ENCODE results near the gene ITIH6. TPM values are rescaled to one million over a fixed set of nuclear protein-coding genes. Genes with fewer than 3 reads are reported as not detected.

ITIH6 gene
- total RNA-seq, 1 donor from 2014 or later = not detected

GRCh38 chrX:54825716-54826438, 27.8 kb upstream of the ITIH6 start:
- no peak overlapping the region for H3K4me3 ChIP-seq (ENCODE audit: low read depth, low read length)
- H3K36me3 ChIP-seq (ENCODE audit: control insufficient read depth, insufficient read depth, low read length) = no peaks in the 10 kb centered on the region
- FAIRE-seq (peak; percentile 96), DNase-seq (ENCODE audit: low read depth) (peak; percentile 77)
- TF ChIP-seq CTCF (IDR thresholded peaks at IDR 0.05; ENCODE audit: insufficient read depth, low read length, severe bottlenecking) = no peak
- H3K27me3 ChIP-seq (ENCODE audit: control insufficient read depth, insufficient read depth, low read length) = no peaks in the 10 kb centered on the region

- no peak for TF ChIP-seq CTCF (IDR thresholded peaks at IDR 0.05; ENCODE audit: insufficient read depth, low read length, severe bottlenecking)
- DNase-seq (ENCODE audit: low read depth) (no peak), FAIRE-seq (no peak)
- H3K4me3 ChIP-seq (ENCODE audit: low read depth, low read length) = no peak overlapping the region
- no peaks in the 10 kb centered on the region for H3K36me3 ChIP-seq (ENCODE audit: control insufficient read depth, insufficient read depth, low read length)
- no peaks in the 10 kb centered on the region for H3K27me3 ChIP-seq (ENCODE audit: control insufficient read depth, insufficient read depth, low read length)
Observed at GRCh38 chrX:54824722-54825121, 26.7 kb upstream of the ITIH6 start.

- H3K27me3 ChIP-seq (ENCODE audit: control insufficient read depth, insufficient read depth, low read length) = no peaks in the 10 kb centered on the region
- no peak for TF ChIP-seq CTCF (IDR thresholded peaks at IDR 0.05; ENCODE audit: insufficient read depth, low read length, severe bottlenecking)
- FAIRE-seq (no peak), DNase-seq (ENCODE audit: low read depth) (no peak)
- H3K4me3 ChIP-seq (ENCODE audit: low read depth, low read length) = no peak overlapping the region
- no peaks in the 10 kb centered on the region for H3K36me3 ChIP-seq (ENCODE audit: control insufficient read depth, insufficient read depth, low read length)
Observed at GRCh38 chrX:54824195-54824594, 26.1 kb upstream of the ITIH6 start.

DNA sequence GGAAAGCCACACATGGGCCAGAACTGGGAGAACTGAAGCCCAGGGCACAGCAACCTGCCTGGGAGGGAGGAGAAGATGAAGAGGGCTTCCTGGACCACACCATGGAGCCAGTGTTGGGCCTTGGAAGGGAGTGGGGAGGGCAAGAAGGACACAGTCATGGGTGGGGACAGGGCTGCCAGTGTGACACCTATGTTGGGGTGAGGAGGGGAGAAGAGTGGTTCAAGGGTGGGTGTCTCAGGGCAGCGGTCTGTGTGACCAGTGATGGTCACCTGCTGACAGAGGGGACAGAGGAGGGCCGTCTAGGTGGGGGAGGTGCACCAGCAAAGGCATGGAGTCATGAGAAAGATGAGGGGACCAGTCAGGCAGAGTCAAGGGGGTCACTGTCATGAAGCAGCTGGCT, 23.3 kb upstream of the ITIH6 start:
- TF ChIP-seq CTCF (IDR thresholded peaks at IDR 0.05; ENCODE audit: insufficient read depth, low read length, severe bottlenecking) = no peak
- Histone ChIP-seq H3K27me3 (ENCODE audit: control insufficient read depth, insufficient read depth, low read length) (no peaks in the 10 kb centered on the region), H3K4me3 (ENCODE audit: low read depth, low read length) (no peak overlapping the region), H3K36me3 (ENCODE audit: control insufficient read depth, insufficient read depth, low read length) (no peaks in the 10 kb centered on the region)
- DNase-seq (ENCODE audit: low read depth) (no peak), FAIRE-seq (no peak)

DNA sequence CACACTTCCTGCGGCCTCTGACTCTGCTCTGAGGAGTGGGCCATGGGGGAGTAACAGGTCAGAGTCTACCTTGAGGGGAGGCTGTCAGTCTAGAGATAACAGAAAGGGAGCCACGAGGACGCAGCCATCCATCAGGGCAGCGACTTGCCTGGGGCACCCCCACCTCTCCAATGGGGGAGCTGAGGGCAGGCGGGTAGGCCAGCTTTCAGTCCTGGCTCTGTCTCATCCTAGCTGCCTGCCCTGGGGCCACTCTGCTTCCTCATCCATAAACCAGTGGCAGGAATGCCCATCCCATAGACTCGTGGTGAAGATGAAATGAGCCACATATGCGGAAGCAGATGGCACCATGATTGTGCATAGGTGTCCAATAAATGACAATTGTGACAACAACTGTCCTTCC, 22.7 kb upstream of the ITIH6 start:
- DNase-seq (ENCODE audit: low read depth) (no peak), FAIRE-seq (no peak)
- no peak overlapping the region for H3K4me3 ChIP-seq (ENCODE audit: low read depth, low read length)
- H3K36me3 ChIP-seq (ENCODE audit: control insufficient read depth, insufficient read depth, low read length) = no peaks in the 10 kb centered on the region
- H3K27me3 ChIP-seq (ENCODE audit: control insufficient read depth, insufficient read depth, low read length) = no peaks in the 10 kb centered on the region
- no peak for TF ChIP-seq CTCF (IDR thresholded peaks at IDR 0.05; ENCODE audit: insufficient read depth, low read length, severe bottlenecking)

GRCh38 chrX:54819201-54819600, 21.1 kb upstream of the ITIH6 start:
- TF ChIP-seq CTCF (IDR thresholded peaks at IDR 0.05; ENCODE audit: insufficient read depth, low read length, severe bottlenecking) = no peak
- Histone ChIP-seq H3K36me3 (ENCODE audit: control insufficient read depth, insufficient read depth, low read length) (no peaks in the 10 kb centered on the region), H3K27me3 (ENCODE audit: control insufficient read depth, insufficient read depth, low read length) (no peaks in the 10 kb centered on the region), H3K4me3 (ENCODE audit: low read depth, low read length) (no peak overlapping the region)
- peak; percentile 87 for FAIRE-seq
- no peak for DNase-seq (ENCODE audit: low read depth)
